DOHH2 (cell line): ENCODE measurements around the gene GMDS.
"Not testable (repeated sequence)": the region's sequence is repeated elsewhere in the genome, so short reads cannot be mapped to it uniquely, and the experiment has no call there.

Source experiments
- EZH2phosphoT487 ChIP-seq: fragments of 200-600 bp; sonication (generic); IDR thresholded peaks from 2 replicates; pipeline ENCODE4 v1.6.1; 2017; ENCODE audit warnings: borderline replicate concordance, mild to moderate bottlenecking, antibody characterized with exemption, low read length, moderate library complexity, mixed read lengths
- TF ChIP-seq, protein P1 (sequence below): fragments of 200-600 bp; sonication (generic); IDR thresholded peaks from one replicate; pipeline ENCODE4 v1.5.1; 2014; ENCODE audit warnings: antibody characterized with exemption, mild to moderate bottlenecking, low read depth, low read length; ENCODE audit not compliant: poor library complexity, severe bottlenecking

DNA sequence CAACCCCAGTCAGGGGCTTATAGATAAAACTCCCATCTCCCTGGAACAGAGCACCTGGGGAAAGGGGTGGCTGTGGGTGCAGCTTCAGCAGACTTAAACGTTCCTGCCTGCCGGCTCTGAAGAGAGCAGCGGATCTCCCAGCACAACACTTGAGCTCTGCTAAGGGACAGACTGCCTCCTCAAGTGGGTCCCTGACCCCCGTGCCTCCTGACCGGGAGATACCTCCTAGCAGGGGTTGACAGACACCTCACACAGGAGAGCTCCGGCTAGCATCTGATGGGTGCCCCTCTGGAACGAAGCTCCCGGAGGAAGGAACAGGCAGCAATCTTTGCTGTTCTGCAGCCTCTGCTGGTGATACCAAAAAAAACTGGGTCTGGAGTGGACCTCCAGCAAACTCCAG lies 494.3 kb downstream of the GMDS start:
- TF ChIP-seq, protein P1, sequence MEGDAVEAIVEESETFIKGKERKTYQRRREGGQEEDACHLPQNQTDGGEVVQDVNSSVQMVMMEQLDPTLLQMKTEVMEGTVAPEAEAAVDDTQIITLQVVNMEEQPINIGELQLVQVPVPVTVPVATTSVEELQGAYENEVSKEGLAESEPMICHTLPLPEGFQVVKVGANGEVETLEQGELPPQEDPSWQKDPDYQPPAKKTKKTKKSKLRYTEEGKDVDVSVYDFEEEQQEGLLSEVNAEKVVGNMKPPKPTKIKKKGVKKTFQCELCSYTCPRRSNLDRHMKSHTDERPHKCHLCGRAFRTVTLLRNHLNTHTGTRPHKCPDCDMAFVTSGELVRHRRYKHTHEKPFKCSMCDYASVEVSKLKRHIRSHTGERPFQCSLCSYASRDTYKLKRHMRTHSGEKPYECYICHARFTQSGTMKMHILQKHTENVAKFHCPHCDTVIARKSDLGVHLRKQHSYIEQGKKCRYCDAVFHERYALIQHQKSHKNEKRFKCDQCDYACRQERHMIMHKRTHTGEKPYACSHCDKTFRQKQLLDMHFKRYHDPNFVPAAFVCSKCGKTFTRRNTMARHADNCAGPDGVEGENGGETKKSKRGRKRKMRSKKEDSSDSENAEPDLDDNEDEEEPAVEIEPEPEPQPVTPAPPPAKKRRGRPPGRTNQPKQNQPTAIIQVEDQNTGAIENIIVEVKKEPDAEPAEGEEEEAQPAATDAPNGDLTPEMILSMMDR = not testable (repeated sequence)
- not testable (repeated sequence) for TF ChIP-seq EZH2phosphoT487
